ENCODE data around the gene CDK4.

The CDK4 gene

DNA sequence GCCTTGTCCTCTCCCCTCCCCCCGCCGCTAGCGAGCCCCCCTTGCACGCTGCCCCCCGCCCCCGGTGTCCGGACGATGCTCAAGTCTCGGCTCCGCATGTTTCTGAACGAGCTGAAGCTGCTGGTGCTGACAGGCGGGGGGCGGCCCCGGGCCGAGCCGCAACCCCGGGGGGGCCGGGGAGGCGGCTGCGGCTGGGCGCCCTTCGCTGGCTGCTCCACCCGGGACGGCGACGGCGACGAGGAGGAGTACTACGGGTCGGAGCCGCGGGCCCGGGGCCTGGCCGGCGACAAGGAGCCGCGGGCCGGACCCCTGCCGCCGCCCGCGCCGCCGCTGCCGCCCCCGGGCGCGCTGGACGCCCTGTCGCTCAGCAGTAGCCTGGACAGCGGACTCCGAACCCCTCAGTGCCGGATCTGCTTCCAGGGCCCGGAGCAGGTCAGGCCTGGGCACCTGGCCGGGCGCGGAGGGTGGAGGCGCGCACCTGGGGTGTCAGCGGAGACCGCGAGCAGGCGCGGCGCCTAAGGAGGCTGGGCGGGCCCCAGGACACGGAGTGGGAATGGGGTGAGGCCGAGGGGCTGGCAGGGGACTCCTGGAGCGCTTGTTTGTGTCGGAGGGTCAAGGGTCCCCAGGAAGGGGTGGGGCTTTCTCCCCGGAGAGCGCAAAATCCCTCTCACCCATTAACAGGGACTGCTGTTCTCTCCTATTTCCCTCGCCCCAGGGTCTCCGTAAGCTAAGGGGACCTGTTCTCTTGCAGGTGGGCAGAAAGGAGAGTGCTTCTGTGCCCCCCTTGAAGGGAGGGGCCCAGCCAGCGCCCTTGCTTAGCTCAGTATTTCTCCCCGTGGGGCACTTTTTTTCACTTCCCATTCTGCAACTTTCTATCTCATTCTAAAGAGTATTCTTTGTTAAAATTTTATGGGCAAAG lies 3.6 kb upstream of the CDK4 start:
- H3K4me3 ChIP-seq (ENCODE audit: low read depth, low read length) = peak overlapping the region; percentile 76
- TF ChIP-seq, protein P1, sequence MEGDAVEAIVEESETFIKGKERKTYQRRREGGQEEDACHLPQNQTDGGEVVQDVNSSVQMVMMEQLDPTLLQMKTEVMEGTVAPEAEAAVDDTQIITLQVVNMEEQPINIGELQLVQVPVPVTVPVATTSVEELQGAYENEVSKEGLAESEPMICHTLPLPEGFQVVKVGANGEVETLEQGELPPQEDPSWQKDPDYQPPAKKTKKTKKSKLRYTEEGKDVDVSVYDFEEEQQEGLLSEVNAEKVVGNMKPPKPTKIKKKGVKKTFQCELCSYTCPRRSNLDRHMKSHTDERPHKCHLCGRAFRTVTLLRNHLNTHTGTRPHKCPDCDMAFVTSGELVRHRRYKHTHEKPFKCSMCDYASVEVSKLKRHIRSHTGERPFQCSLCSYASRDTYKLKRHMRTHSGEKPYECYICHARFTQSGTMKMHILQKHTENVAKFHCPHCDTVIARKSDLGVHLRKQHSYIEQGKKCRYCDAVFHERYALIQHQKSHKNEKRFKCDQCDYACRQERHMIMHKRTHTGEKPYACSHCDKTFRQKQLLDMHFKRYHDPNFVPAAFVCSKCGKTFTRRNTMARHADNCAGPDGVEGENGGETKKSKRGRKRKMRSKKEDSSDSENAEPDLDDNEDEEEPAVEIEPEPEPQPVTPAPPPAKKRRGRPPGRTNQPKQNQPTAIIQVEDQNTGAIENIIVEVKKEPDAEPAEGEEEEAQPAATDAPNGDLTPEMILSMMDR (IDR thresholded peaks at IDR 0.05; ENCODE audit: borderline replicate concordance, insufficient read depth, low read depth, low read length) = no peak

DNA sequence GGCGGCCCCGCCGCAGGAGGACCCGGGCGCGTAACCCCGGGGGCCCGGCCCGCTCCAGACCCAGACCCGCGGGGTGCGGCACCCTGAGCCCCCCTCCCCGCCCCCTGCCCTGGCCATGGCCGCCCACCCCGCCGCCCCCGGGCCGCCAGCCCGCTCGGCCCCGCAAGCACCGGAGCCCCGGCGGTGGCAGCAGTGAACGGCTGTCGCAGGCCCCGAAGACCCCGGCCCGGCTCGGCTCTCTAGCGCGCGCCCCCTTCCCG lies 3.0 kb upstream of the CDK4 start:
- peak overlapping the region; percentile 76 for H3K4me3 ChIP-seq (ENCODE audit: low read depth, low read length)
- TF ChIP-seq, protein P1 (IDR thresholded peaks at IDR 0.05; ENCODE audit: borderline replicate concordance, insufficient read depth, low read depth, low read length) = no peak

DNA sequence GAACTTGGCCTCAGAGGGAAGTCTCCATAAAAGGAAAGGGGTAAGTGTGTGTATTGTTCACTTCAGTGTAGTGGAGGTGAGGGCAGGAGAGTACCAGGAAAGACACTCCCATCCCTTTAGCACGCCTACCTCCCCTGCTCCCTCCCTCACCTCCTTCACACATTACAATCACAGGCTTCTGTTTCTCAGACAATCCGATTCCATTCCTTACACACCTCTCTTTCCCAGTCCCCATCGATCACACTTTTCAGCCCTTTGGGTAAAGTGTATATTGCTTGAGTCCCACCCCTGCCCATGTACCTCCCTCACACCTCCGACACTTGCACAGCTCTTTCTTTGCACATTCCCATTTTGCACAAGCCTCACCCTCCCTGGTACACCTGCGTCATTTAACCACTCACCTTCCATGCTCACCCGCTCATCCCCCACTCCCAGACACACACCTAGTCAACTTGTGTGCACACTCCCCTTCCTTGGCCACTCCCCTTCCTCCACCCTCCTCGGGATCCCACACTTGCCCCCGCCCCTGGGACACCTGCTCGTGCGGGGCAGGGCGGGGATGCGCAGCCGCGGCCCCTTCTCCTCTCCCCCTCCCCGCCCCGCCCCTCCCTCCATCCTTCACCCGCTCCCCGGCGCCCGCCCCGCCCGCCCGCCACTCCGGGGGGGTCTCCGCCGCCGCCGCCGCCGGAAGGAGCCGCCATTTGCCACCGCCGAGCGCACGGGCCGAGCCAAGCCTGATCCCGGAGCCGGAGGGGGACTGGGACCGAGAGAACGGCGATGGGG lies 2.5 kb upstream of the CDK4 start, which contains the start of gene MARCHF9:
Gene MARCHF9 (plus strand): TSS at position 693 of the 783 bp plus-strand sequence. CDS start 426 bp downstream, outside the sequence.
- TF ChIP-seq, protein P1 (IDR thresholded peaks at IDR 0.05; ENCODE audit: borderline replicate concordance, insufficient read depth, low read depth, low read length) = no peak
- peak within 1 kb of the TSS; percentile 76 for H3K4me3 ChIP-seq (ENCODE audit: low read depth, low read length)

DNA sequence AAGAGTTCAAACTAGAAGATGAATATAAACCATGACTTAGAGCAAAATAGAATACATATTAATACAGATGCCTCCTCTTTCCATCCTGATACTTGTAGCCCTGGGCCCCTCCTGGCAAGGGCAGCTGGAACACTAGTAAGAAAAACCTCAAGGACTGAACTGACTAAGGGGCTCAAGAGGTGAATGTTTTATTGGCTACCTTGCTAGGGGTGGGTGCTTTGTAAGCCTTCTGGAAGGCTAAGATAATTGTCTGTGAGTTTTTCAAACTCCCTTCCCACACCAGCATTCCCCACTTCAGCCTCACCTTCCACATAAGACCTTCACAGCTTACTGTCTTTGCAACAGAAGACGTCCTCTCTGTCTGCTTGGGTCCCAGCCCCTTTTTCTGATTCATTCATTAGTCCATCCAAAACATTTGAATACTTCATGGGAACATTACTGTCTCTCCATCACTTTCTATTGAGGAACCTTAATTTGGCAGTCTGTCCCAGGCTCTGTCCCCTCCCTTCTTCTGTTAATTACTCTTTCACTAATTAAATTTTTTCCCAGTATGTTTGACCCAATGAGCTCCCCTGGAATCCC lies 1.7 kb upstream of the CDK4 start:
- no peak overlapping the region for H3K4me3 ChIP-seq (ENCODE audit: low read depth, low read length)
- TF ChIP-seq, protein P1 (IDR thresholded peaks at IDR 0.05; ENCODE audit: borderline replicate concordance, insufficient read depth, low read depth, low read length) = no peak

DNA sequence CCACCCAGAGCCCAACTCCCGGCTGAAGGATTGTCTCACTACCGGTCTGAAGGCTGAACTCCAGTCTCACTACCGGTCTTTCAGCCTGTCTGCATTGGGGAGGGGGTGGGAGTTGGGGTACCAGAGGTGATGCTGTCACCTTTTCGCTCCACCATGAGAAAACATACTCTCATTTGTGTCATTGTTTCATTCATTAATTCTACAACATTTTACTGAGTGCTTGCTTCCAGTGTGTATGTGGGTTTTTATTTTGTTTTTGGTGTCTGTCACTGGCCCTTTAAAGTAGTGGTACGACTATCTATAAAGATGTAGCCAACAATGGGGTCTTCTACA lies 524 bp upstream of the CDK4 start:
- TF ChIP-seq, protein P1 (IDR thresholded peaks at IDR 0.05; ENCODE audit: borderline replicate concordance, insufficient read depth, low read depth, low read length) = no peak
- no peak overlapping the region for H3K4me3 ChIP-seq (ENCODE audit: low read depth, low read length)

DNA sequence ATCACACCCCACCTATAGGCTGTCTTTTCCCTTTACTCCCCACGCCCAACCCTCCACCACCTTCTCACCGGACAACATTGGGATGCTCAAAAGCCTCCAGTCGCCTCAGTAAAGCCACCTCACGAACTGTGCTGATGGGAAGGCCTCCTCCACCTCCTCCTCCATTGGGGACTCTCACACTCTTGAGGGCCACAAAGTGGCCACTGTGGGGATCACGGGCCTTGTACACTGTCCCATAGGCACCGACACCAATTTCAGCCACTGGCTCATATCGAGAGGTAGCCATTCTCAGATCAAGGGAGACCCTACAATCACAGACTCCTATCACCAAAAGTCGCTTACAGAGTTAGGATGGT lies 700 bp downstream of the CDK4 start:
- TF ChIP-seq, protein P1 (IDR thresholded peaks at IDR 0.05; ENCODE audit: borderline replicate concordance, insufficient read depth, low read depth, low read length) = no peak
- peak overlapping the region; percentile 83 for H3K4me3 ChIP-seq (ENCODE audit: low read depth, low read length)

Data from GM12875 (cell line).